Measurements from ENCODE around the gene IREB2. TPM values are rescaled to one million over a fixed set of nuclear protein-coding genes. Genes with fewer than 3 reads are reported as not detected.

Gene IREB2
- total and polyA plus RNA-seq, 2 of the 13 experiments (the other 11 are each of a cell fraction or from before 2014, with no cell fraction given), result 24.2 to 30.4 TPM

GRCh38 chr15:78453447-78453846 lies 15.4 kb downstream of the IREB2 start:
- in situ Hi-C loops (cut with HindIII; ENCODE audit: extremely low pct_ligation_motif_present, low pct_unique_long_range_greater_than_20kb), result no loop called here
- Histone ChIP-seq H2AFZ (ENCODE audit: low read length) (no peak overlapping the region), H3K4me2 (ENCODE audit: low read depth, low read length) (no peak overlapping the region), H3K4me3 (replicated peaks in 1 of 3; ENCODE audit: insufficient read depth in 1 of 3, low read depth in 2 of 3, low read length in 3 of 3) (no peak overlapping the region), H3K4me1 (ENCODE audit: insufficient read depth, low read length) (peaks cover 67% of the 10 kb centered on the region), H3K27ac (ENCODE audit: extremely low read length, insufficient read depth, low read length) (no peak overlapping the region), H3K79me2 (ENCODE audit: insufficient read depth, low read length) (peaks cover 99% of the 10 kb centered on the region), H3K27me3 (ENCODE audit: control insufficient read depth in 1 of 2, insufficient read depth in 2 of 2, low read length in 2 of 2) (no peaks in the 10 kb centered on the region), H3K9me3 (ENCODE audit: low read length) (no peaks in the 10 kb centered on the region), H3K36me3 (replicated peaks in 1 of 2; ENCODE audit: control insufficient read depth in 1 of 2, insufficient read depth in 2 of 2, low read length in 2 of 2) (peaks cover 7 to 10% of the 10 kb centered on the region in 2 experiments; a peak in 4 of 5 replicates), H4K20me1 (ENCODE audit: insufficient read depth, low read length) (peaks cover 32% of the 10 kb centered on the region), H3K9ac (ENCODE audit: insufficient read depth, low read depth, low read length) (no peak overlapping the region)
- ATAC-seq (no peak), DNase-seq (ENCODE audit: low spot score) (no peak), FAIRE-seq (no peak)
- no peak for TF ChIP-seq ZFP36 (IDR thresholded peaks at IDR 0.05; ENCODE audit: borderline replicate concordance, low read depth, low read length, partially characterized antibody)
- no peak for TF ChIP-seq SP1 (IDR thresholded peaks at IDR 0.05)
- no peak for TF ChIP-seq SP1 (CRISPR knock-in tag; IDR thresholded peaks at IDR 0.05)
- TF ChIP-seq NAIF1 (CRISPR knock-in tag; IDR thresholded peaks at IDR 0.05; ENCODE audit: borderline replicate concordance), result no peak
- ChIA-PET POLR2A (interaction anchor here (1.4 kb wide), 1 partner anchor 15 kb away, joined by 6 read pairs; the partner anchor contains the start of gene IREB2), CTCF (ENCODE audit: low intra/inter-chr PET ratio, low total read pairs) (no interaction called here)
- intact Hi-C loops (cut with micrococcal nuclease; ENCODE audit: unreplicated experiment), result no loop called here
- BruUV-seq (replicated peaks), result no TSS peak
- 97% methylated on average over 2 of the region's 2 CpGs for WGBS (ENCODE audit: low lambda C conversion rate)

GRCh38 chr15:78454992-78455391 lies 17.0 kb downstream of the IREB2 start:
- FAIRE-seq (no peak), DNase-seq (ENCODE audit: low spot score) (no peak), ATAC-seq (no peak)
- TF ChIP-seq ZNF792 (CRISPR knock-in tag; IDR thresholded peaks at IDR 0.05) (no peak), TFDP2 (CRISPR knock-in tag; IDR thresholded peaks at IDR 0.05) (no peak), CTCF (CRISPR knock-in tag; IDR thresholded peaks at IDR 0.05) (no peak), ZNF570 (CRISPR knock-in tag; IDR thresholded peaks at IDR 0.05; ENCODE audit: borderline replicate concordance) (no peak), BORCS8-MEF2B (CRISPR knock-in tag; IDR thresholded peaks at IDR 0.05) (no peak)
- in situ Hi-C loops (cut with HindIII; ENCODE audit: extremely low pct_ligation_motif_present, low pct_unique_long_range_greater_than_20kb), result no loop called here
- H4K20me1 ChIP-seq (ENCODE audit: insufficient read depth, low read length), result peaks cover 33% of the 10 kb centered on the region
- H3K36me3 ChIP-seq (replicated peaks in 1 of 2; ENCODE audit: control insufficient read depth in 1 of 2, insufficient read depth in 2 of 2, low read length in 2 of 2), result peaks cover 7 to 19% of the 10 kb centered on the region in 2 experiments; a peak in 4 of 5 replicates
- H3K4me1 ChIP-seq (ENCODE audit: insufficient read depth, low read length), result peaks cover 53% of the 10 kb centered on the region
- no peak overlapping the region for H3K4me2 ChIP-seq (ENCODE audit: low read depth, low read length)
- no TSS peak for BruUV-seq (replicated peaks)
- H3K4me3 ChIP-seq (replicated peaks in 1 of 3; ENCODE audit: insufficient read depth in 1 of 3, low read depth in 2 of 3, low read length in 3 of 3), result no peak overlapping the region
- H3K79me2 ChIP-seq (ENCODE audit: insufficient read depth, low read length), result peaks cover 99% of the 10 kb centered on the region
- no peaks in the 10 kb centered on the region for H3K9me3 ChIP-seq (ENCODE audit: low read length)
- H3K27me3 ChIP-seq (ENCODE audit: control insufficient read depth in 1 of 2, insufficient read depth in 2 of 2, low read length in 2 of 2), result no peaks in the 10 kb centered on the region
- H2AFZ ChIP-seq (ENCODE audit: low read length), result no peak overlapping the region
- WGBS (ENCODE audit: low lambda C conversion rate), result 98% methylated on average over 5 of the region's 5 CpGs
- H3K27ac ChIP-seq (ENCODE audit: extremely low read length, insufficient read depth, low read length), result no peak overlapping the region
- ChIA-PET CTCF (ENCODE audit: low intra/inter-chr PET ratio, low total read pairs) (no interaction called here), POLR2A (no interaction called here)
- H3K9ac ChIP-seq (ENCODE audit: insufficient read depth, low read depth, low read length), result no peak overlapping the region
- intact Hi-C loops (cut with micrococcal nuclease; ENCODE audit: unreplicated experiment), result no loop called here

Measured in HepG2 (cell line).